HEK293 (cell line): ENCODE measurements around the gene RRP1.

ENCODE experiments used
- BCL11A ChIP-seq: fragments of 450-650 bp; formaldehyde crosslinking; IDR thresholded peaks from 2 replicates; pipeline ENCODE4 v1.5.1; 2016; ENCODE audit warnings: low read depth, missing biosample characterization, missing genetic modification characterization
- CTCF ChIP-seq: fragments of 450-650 bp; formaldehyde crosslinking; IDR thresholded peaks from 2 replicates; pipeline ENCODE4 v1.5.1; 2016; ENCODE audit warnings: missing biosample characterization, missing genetic modification characterization
- KLF7 ChIP-seq: fragments of 450-650 bp; formaldehyde crosslinking; IDR thresholded peaks from 2 replicates; pipeline ENCODE4 v1.5.1; 2016; ENCODE audit warnings: missing biosample characterization, missing genetic modification characterization, borderline replicate concordance
- ZNF23 ChIP-seq: fragments of 450-650 bp; formaldehyde crosslinking; IDR thresholded peaks from 2 replicates; pipeline ENCODE4 v1.5.1; 2016; ENCODE audit warnings: missing biosample characterization, missing genetic modification characterization, borderline replicate concordance
- ZNF274 ChIP-seq, 2 experiments: fragments of 200-500 bp in 1 of 2; fragments of 450-650 bp in 1 of 2; sonication (Bioruptor generic) in 1 of 2; formaldehyde crosslinking in 1 of 2; IDR thresholded peaks; 2 replicates each; pipeline versions ENCODE4 v1.5.1 to v1.6.1; 2014 to 2016; ENCODE audit warnings: borderline replicate concordance in 1 of 2, inconsistent platforms in 1 of 2, low read length in 1 of 2, missing biosample characterization in 1 of 2, missing genetic modification characterization in 1 of 2
- ZNF501 ChIP-seq: fragments of 450-650 bp; formaldehyde crosslinking; IDR thresholded peaks from 2 replicates; pipeline ENCODE4 v1.5.1; 2016; ENCODE audit warnings: missing biosample characterization, missing genetic modification characterization
- ZSCAN16 ChIP-seq: fragments of 450-650 bp; formaldehyde crosslinking; IDR thresholded peaks from 2 replicates; pipeline ENCODE4 v1.5.1; 2016; ENCODE audit warnings: missing biosample characterization, missing genetic modification characterization
- ZSCAN30 ChIP-seq: fragments of 450-650 bp; IDR thresholded peaks from 2 replicates; pipeline ENCODE4 v1.5.1; 2018; ENCODE audit warnings: missing biosample characterization, mild to moderate bottlenecking, missing genetic modification characterization, moderate library complexity

GRCh38 chr21:43846430-43846829 lies 57.1 kb downstream of the RRP1 start:
- TF ChIP-seq ZSCAN30, result no peak
- no peak for TF ChIP-seq KLF7 (tag by site-specific recombination)
- no peak for TF ChIP-seq ZNF274 (IDR thresholded peaks at IDR 0.05; ENCODE audit: low read length)
- no peak for TF ChIP-seq ZNF274 (tag by site-specific recombination; IDR thresholded peaks at IDR 0.05; ENCODE audit: borderline replicate concordance)
- no peak for TF ChIP-seq CTCF (tag by site-specific recombination)
- no peak for TF ChIP-seq BCL11A (tag by site-specific recombination)
- no peak for TF ChIP-seq ZNF501 (tag by site-specific recombination)
- TF ChIP-seq ZNF23 (tag by site-specific recombination), result no peak
- TF ChIP-seq ZSCAN16 (tag by site-specific recombination), result no peak
